Left ventricle myocardium superior (tissue), 1 donor: ENCODE measurements around the gene ZNF20. TPM values are rescaled to one million over a fixed set of nuclear protein-coding genes. Genes with fewer than 3 reads are reported as not detected.
A peak's percentile ranks its signal among the peaks of the same experiment; 100 is the strongest.
"Not testable (repeated sequence)": the region's sequence is repeated elsewhere in the genome, so short reads cannot be mapped to it uniquely, and the experiment has no call there.

Experiments
- ATAC-seq: fragments of 200-7000 bp; cut with Tn5 transposase; one replicate; pipeline ENCODE4 v1.9.1; 2020; ENCODE audit warnings: mild to moderate bottlenecking, moderate library complexity
- DNase-seq: peaks from one replicate; pipeline ENCODE4 v3.0.0-alpha.2; 2020
- intact Hi-C: fragments of 100-400 bp; cut with micrococcal nuclease; formaldehyde crosslinking; loops from one replicate; pipeline ENCODE4 v1.11.0; 2022
- total RNA-seq: library from RNA; stranded (reverse); fragmentation: NEBNext Ultra II Directional; extraction: Animal tissue kit (Norgen Biotek cat#: 25700); gene quantifications from one replicate; pipeline ENCODE4 v1.2.1, GENCODE V29; 2021
- donor health status: DM: no; HTN: yes; CAD: no; lungs with severe emphysema.

The ZNF20 gene
- total RNA-seq, 1 donor from 2014 or later: 1.8 TPM

DNA sequence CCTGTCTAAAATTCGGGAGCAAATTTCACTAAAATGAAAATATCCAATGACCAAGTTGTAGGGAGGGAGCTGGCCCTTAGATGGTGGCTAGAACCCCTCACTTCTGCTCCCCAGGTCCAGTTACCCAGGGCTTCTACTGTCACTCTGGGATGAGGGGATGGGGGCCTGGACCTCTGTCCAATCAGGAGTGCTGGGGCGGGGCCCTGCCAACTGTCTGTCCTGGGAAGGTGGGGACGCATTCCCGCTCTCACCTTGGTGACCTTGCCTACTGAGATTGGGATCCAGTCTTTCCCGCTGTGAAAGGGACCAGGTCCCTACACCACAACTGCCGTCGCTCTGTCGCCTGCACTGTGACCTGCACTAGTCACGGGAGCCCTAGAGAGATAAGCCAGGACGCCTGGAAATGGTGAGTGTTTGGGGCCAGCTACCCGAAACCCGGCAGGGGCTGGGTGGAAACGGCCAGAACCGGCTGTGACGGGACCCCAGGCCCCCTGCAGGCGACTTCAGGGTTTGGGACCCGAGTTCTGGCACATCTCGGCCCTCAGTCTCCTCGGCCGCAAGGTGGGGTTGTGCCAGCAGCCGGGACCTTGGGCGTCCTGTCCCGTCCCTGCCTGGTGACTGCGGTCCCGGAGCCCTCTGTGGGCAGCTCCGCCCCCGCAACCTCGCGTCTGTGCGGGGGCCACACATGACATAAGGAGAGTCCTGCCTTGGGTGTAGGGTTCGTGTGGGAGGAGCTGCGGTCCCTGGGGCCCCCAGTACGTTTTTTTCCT is 22.8 kb downstream of the ZNF20 start:
- DNase-seq (no peak), ATAC-seq (peak; percentile 45)
- intact Hi-C loops: no loop called here

DNA sequence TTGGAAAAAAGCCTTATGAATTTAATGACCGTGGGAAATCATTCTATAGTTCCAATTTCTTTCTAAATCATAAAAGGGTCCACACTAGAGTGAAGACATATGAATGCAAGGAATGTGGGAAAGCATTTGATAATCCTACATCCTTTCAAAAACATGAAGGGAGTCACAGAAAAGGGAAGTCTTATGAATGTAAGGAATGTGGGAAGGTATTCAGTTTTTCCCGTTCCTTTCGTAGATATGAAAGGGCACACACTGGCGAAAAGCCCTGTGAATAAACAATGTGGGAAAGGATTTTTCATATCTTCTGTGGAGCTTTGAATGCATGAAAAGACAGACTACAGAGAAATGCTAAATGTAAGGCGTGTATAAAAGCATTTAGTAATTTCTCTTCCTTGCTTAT is 27.0 kb downstream of the ZNF20 start:
- ATAC-seq: no peak
- intact Hi-C loops: no loop called here
- DNase-seq: no peak

DNA sequence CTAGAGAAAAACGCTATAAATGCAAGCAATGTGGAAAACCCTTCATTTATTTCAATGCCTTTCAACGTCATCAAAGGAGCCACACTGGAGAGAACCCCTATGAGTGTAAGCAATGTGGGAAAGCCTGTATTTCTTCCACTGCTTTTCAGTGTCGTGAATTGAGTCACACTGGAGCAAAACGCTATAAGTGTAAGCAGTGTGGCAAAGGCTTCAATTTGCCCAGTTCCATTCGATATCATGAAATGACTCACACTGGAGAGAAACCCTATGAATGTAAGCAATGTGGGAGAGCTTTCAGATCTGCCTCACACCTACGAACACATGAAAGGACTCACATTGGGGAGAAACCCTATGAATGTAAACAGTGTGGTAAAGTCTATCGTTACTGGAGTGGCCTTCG is 27.4 kb downstream of the ZNF20 start:
- no peak for ATAC-seq
- intact Hi-C loops: no loop called here
- DNase-seq: no peak

DNA sequence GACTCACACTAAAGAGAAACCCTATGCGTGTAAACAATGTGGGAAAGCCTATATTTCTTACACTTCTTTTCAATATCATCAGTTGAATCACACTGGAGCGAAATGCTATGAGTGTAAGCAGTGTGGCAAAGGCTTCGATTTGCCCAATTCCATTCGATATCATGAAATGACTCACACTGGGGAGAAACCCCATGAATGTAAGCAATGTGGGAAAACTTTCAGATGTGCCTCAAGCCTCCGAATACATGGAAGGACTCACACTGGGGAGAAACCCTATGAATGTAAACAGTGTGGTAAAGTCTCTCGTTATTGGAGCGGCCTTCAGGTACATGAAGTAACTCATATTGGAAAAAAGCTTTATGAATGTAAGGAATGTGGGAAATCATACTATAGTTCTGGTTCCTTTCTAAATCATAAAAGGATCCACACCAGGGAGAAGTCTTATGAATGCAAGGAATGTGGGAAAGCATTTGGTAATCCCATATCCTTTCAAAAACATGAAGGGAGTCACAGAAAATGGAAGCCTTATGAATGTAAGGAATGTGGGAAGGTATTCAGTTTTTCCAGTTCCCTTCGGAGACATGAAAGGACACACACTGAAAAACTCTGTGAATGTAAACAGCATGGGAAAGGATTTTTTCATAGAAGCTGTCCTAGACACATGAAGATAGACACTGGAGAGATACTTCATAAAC is 28.1 kb downstream of the ZNF20 start:
- DNase-seq: no peak
- intact Hi-C loops: no loop called here
- ATAC-seq: no peak

DNA sequence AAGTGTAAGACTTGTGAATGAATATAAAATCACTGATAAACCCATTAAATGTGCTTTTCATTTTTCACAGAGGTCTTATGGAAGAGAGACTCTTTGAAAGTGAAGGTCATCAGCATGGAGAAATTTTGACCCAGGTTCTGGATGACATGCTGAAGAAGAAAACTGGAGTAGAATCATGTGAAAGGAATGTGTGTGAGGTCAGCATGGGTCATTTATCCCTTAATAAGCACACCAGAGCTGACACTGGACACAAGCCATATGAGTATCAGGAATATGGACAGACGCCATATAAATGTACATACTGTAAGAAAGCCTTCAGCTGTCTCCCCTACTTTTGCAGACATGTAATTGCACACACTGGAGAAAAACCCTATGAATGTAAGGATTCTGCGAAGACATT is 29.0 kb downstream of the ZNF20 start:
- DNase-seq (no peak), ATAC-seq (no peak)
- intact Hi-C loops: no loop called here

DNA sequence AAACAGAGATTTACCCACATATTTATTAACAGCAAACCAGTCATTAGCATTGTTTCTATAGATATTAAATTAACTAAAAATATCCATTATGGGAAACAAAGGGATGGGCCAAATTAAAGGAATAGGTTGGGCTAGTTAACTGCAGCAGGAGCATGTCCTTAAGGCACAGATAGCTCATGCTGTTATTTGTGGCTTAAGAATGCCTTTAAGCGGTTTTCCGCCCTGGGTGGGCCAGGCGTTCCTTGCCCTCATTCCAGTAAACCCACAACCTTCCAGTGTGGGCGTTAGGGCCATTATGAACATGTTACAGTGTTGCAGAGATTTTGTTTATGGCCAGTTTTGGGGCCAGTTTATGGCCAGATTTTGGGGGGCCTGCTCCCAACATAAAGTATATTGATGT is 36.2 kb downstream of the ZNF20 start:
- DNase-seq, ATAC-seq, intact Hi-C loops: not testable (repeated sequence)

DNA sequence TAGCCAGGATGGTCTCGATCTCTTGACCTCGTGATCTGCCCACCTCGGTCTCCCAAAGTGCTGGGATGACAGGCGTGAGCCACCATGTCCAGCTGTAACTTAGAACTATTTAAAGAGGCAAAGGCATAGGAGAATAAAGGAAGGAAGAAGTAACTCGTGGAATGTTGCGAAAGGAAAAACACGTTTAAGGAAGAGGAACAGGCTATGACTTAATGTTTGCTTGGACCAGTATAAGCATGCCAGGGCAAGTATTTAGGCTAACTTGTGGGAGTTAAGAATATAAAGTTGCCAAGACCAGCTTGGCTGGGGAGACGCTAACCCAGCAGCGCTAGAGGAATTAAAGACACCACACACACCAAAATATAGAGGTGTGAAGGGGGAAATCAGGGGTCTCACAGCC is 42.1 kb downstream of the ZNF20 start:
- ATAC-seq (no peak), DNase-seq (no peak)
- intact Hi-C loops: no loop called here

DNA sequence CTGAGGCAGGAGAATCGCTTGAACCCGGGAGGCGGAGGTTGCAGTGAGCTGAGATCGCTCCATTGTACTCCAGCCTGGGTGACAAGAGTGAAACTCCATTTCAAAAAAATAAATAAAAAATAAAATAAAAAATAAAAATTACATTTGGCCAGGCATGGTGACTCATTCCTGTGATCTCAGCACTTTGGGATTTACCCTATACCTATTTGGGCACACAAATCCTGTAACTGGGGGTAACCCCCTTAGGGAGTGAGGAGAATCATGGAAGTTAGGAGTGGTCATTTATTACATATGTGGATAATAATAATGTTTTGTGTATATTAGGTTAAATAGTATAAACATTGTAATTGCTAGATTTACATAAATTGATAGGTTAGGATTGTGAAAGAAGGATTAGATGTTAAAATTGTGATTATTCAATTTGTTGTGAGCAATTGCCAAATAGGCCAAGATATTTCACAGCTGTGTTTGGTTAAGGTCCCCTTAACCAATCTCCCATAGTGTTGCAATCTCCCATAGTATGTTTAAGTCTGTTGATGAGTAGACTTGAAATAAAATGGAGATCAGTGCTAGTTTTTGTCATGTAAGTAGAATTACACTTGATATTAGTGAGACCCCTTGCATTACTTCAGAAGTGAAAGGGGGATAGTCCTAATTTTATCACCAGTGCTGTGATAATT is 44.9 kb downstream of the ZNF20 start:
- DNase-seq (no peak), ATAC-seq (no peak)
- intact Hi-C loops: no loop called here

DNA sequence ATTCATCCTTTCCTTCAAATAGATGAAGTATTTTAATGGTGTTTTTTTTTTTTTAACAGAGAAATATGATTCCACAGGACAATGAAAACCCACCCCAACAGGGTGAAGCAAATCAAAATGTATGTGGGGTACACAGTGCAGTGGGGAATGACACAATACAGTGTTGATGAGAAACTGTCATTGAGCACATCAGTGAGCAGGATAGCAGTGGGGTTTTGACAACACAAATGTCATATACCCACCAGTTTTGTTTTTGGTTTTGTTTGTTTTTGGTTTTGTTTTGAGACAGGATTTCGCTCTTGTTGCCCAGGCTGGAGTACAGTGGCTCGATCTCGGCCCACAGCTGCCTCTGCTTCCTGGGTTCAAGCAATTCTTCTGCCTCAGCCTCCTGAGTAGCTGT is 46.4 kb downstream of the ZNF20 start:
- DNase-seq: no peak
- intact Hi-C loops: no loop called here
- no peak for ATAC-seq

DNA sequence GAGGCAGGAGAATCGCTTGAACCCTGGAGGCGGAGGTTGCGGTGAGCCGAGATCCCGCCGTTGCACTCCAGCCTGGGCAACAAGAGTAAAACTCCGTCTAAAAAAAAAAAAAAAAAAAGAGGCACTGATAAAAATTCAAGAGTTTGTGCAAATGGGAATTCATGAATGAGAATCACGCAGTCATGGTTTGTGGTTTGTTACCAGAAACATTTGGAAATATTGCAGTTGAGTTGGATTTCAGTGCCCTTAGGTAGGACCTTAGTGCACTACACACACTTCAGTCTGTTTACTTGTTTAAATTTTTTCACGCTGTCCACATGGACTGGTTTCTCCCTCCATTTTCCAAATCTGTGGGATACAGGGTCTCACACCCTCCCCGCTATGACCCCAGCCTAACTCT is 47.2 kb downstream of the ZNF20 start:
- intact Hi-C loops: no loop called here
- DNase-seq (no peak), ATAC-seq (no peak)

DNA sequence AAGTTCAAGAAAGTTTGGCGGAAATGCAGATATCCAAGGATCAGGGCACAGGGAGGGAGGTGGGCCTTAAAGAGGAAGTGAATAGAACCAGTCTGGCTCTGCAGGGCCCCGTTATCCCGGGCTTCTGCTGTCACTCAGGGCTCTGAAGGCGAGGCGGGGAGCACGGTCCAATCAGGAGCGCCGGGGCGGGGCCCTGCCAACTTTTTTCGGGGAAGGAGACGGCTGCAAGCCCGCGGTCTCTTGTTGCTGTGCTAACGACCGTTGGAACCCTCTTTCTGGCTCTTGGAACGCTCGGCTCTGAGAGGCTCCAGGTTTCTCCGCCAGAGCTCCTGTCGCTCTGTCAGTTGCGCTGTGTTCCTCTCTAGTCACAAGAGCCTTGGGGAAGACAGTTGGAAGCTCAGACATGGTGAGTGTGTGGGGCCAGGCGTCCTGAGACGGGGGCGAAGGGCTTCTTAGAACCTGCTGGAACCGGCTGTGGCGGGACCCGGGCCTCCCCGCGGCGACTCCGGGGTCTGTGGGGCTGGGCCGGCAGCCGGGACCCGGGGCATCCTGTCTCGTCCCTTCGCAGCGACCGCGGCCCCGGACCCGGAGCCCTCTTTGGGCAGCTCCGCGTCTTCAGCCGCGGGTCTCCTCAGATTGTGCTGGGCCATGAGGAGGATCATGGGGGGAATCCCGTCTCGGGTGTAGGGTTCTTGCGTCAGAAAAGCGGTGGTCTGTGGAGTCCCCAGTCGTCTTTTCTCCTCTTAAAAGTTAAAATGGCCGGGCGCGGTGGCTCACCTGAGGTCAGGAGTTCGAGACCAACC is 47.9 kb downstream of the ZNF20 start:
- DNase-seq (peak; percentile 92), ATAC-seq (peak; percentile 99)
- intact Hi-C loops: no loop called here

DNA sequence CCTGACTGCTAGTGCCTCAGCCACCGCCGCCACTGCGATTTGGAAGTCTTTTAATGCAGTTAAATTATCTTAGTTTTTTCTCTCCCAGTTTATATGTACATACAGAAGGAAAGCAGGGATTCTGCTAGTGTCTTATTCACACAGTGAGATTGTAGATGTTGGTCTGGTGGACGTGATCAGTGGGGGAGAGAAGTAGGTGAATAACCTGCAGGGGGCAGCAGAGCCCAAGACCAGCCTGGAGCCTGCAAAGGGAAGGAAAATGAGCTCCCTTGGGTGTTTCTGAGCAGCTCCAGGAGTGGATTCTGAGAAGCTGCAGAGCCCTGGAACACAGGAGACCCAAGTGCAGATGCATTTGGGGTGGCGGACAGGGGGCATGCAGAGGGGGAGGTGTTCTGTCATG is 49.3 kb downstream of the ZNF20 start:
- ATAC-seq (peak; percentile 64), DNase-seq (peak; percentile 61)
- intact Hi-C loops: no loop called here

DNA sequence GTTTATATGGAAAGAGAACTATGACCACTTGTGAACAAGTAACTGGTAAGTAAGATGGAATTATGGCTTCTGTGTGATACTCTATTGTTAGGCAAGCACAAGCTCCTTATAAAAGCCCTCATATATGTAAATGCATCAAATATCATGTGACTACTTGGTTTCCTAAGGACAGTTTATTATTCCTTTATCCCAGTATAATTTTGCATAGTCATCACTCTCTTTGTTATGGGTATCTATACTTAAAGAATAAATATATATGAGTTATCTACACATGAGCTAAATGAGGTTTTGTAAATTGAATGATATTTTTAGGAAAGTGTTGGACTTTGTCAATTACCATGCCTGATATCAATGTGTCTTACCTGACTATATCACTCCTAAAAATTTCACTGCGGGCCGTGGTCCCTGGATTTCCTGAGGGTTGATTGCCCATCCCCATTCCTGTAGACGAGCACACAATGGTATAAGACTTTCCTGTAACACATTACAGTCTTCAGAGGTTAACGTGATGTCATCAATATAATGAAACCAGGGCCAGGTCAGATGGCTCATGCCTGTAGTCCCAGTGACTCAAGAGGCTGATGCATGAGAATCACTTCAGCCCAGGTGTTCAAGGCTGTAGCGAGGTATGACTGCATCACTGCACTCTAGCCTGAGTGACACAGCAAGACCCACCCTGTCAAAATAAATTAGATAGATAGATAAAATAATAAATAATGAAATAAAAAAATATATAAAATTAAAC is 54.9 kb downstream of the ZNF20 start:
- intact Hi-C loops: no loop called here
- DNase-seq (no peak), ATAC-seq (no peak)

DNA sequence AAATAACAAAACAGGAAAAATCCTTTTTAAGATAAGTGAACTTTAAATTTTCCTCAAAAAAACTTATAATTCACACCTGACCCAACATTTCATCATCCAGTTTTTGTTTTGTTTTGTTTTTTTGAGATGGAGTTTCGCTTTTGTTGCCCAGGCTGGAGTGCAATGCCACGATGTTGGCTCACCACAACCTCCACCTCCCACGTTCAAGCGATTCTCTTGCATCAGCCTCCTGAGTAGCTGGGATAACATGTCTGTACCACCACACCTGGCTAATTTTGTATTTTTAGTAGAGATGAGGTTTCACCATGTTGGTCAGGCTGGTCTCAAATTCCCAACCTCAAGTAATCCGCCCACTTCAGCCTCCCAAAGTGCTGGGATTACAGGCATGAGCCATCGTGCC is 56.8 kb downstream of the ZNF20 start:
- ATAC-seq, DNase-seq, intact Hi-C loops: not testable (repeated sequence)

Other genes starting within 250 kb of the ZNF20 start
- gene ZNF700, start 215.2 kb downstream of the ZNF20 start, total RNA-seq: 4.0 TPM
- 4.0 TPM for gene ZNF763, start 175.3 kb downstream of the ZNF20 start, total RNA-seq
- gene ZNF433, start 104.7 kb downstream of the ZNF20 start, total RNA-seq: 3.1 TPM
- gene ZNF878, start 87.4 kb downstream of the ZNF20 start, total RNA-seq: 0.32 TPM
- gene ZNF844, start 75.6 kb downstream of the ZNF20 start, total RNA-seq: 14.9 TPM
- 2.9 TPM for gene ZNF625, start 16.4 kb upstream of the ZNF20 start, total RNA-seq
- 5.0 TPM for gene ZNF136, start 22.7 kb upstream of the ZNF20 start, total RNA-seq
- gene ZNF44, start 154.5 kb upstream of the ZNF20 start, total RNA-seq: 9.5 TPM
- 3.7 TPM for gene ZNF563, start 193.3 kb upstream of the ZNF20 start, total RNA-seq
- gene ZNF442, start 225.3 kb upstream of the ZNF20 start, total RNA-seq: 3.5 TPM